HG03558 (cell line): ENCODE data around the gene RIMS3.

Experiments used
- ATAC-seq: cut with Tn5 transposase; IDR thresholded peaks from one replicate; pipeline ENCODE4 v1.9.1; 2021; ENCODE audit warnings: moderate number of reproducible peaks; ENCODE audit not compliant: unreplicated experiment; ENCODE audit errors: extremely low read depth

Gene RIMS3

GRCh38 chr1:40658751-40659648, 6.5 kb downstream of the RIMS3 start:
- no peak for ATAC-seq

- no peak for ATAC-seq
Observed at GRCh38 chr1:40657046-40657445, 8.4 kb downstream of the RIMS3 start.

GRCh38 chr1:40653851-40654537, 11.5 kb downstream of the RIMS3 start:
- ATAC-seq: no peak

- no peak for ATAC-seq
Observed at GRCh38 chr1:40652979-40653378, 12.5 kb downstream of the RIMS3 start.

GRCh38 chr1:40652468-40652867, 13.0 kb downstream of the RIMS3 start:
- ATAC-seq: no peak

- ATAC-seq: no peak
Observed at GRCh38 chr1:40651138-40651857, 14.2 kb downstream of the RIMS3 start.

GRCh38 chr1:40650075-40650474, 15.4 kb downstream of the RIMS3 start:
- ATAC-seq: no peak

GRCh38 chr1:40649592-40649930, 15.9 kb downstream of the RIMS3 start:
- no peak for ATAC-seq

- ATAC-seq: no peak
Observed at GRCh38 chr1:40648928-40649591, 16.4 kb downstream of the RIMS3 start.

GRCh38 chr1:40648200-40648599, 17.3 kb downstream of the RIMS3 start:
- no peak for ATAC-seq

- ATAC-seq: no peak
Observed at GRCh38 chr1:40646315-40646714, 19.2 kb downstream of the RIMS3 start.

GRCh38 chr1:40645118-40645680, 20.3 kb downstream of the RIMS3 start:
- ATAC-seq: no peak

- no peak for ATAC-seq
Observed at GRCh38 chr1:40641601-40642242, 23.8 kb downstream of the RIMS3 start.

- ATAC-seq: no peak
Observed at GRCh38 chr1:40640314-40641076, 25.0 kb downstream of the RIMS3 start.

GRCh38 chr1:40638097-40639036, 27.1 kb downstream of the RIMS3 start:
- ATAC-seq: no peak

- ATAC-seq: no peak
Observed at GRCh38 chr1:40637470-40638007, 27.9 kb downstream of the RIMS3 start.

GRCh38 chr1:40636777-40637176, 28.7 kb downstream of the RIMS3 start:
- no peak for ATAC-seq
